HEK293 (cell line): ENCODE measurements around the gene TPMT.
A peak's percentile ranks its signal among the peaks of the same experiment; 100 is the strongest.

Experiments used
- HOXC10 ChIP-seq: sonication (generic); formaldehyde crosslinking; IDR thresholded peaks from 2 replicates; pipeline ENCODE4 v1.8.1; 2023; ENCODE audit warnings: mild to moderate bottlenecking, missing genetic modification reagents
- KLF1 ChIP-seq: fragments of 450-650 bp; formaldehyde crosslinking; IDR thresholded peaks from 2 replicates; pipeline ENCODE4 v1.5.1; 2016; ENCODE audit warnings: missing biosample characterization, missing genetic modification characterization
- PATZ1 ChIP-seq: fragments of 450-650 bp; formaldehyde crosslinking; IDR thresholded peaks from 2 replicates; pipeline ENCODE4 v1.5.1; 2016; ENCODE audit warnings: missing biosample characterization, missing genetic modification characterization
- PRDM2 ChIP-seq: fragments of 450-650 bp; formaldehyde crosslinking; IDR thresholded peaks from 2 replicates; pipeline ENCODE4 v1.5.1; 2016; ENCODE audit warnings: missing biosample characterization, missing genetic modification characterization, borderline replicate concordance
- SCRT2 ChIP-seq: fragments of 450-650 bp; formaldehyde crosslinking; IDR thresholded peaks from 2 replicates; pipeline ENCODE4 v1.5.1; 2016; ENCODE audit warnings: missing biosample characterization, missing genetic modification characterization
- ZBTB1 ChIP-seq: fragments of 450-650 bp; formaldehyde crosslinking; IDR thresholded peaks from 2 replicates; pipeline ENCODE4 v1.5.1; 2016; ENCODE audit warnings: missing biosample characterization, missing genetic modification characterization
- ZBTB20 ChIP-seq: fragments of 450-650 bp; formaldehyde crosslinking; IDR thresholded peaks from 2 replicates; pipeline ENCODE4 v1.5.1; 2016; ENCODE audit warnings: missing biosample characterization, missing genetic modification characterization
- ZBTB8A ChIP-seq: fragments of 450-650 bp; formaldehyde crosslinking; IDR thresholded peaks from 2 replicates; pipeline ENCODE4 v1.5.1; 2016; ENCODE audit warnings: missing biosample characterization, missing genetic modification characterization
- ZNF121 ChIP-seq: fragments of 450-650 bp; formaldehyde crosslinking; IDR thresholded peaks from 2 replicates; pipeline ENCODE4 v1.5.1; 2016; ENCODE audit warnings: missing biosample characterization, missing genetic modification characterization
- ZNF148 ChIP-seq: fragments of 450-650 bp; formaldehyde crosslinking; IDR thresholded peaks from 2 replicates; pipeline ENCODE4 v1.5.0; 2017; ENCODE audit warnings: missing biosample characterization, missing genetic modification characterization, borderline replicate concordance
- ZNF19 ChIP-seq: fragments of 450-650 bp; formaldehyde crosslinking; IDR thresholded peaks from 2 replicates; pipeline ENCODE4; 2016; ENCODE audit warnings: missing biosample characterization, missing genetic modification characterization, low read depth
- ZNF341 ChIP-seq: fragments of 450-650 bp; formaldehyde crosslinking; IDR thresholded peaks from 2 replicates; pipeline ENCODE4; 2016; ENCODE audit warnings: low read depth, missing biosample characterization, missing genetic modification characterization
- ZNF366 ChIP-seq: fragments of 450-650 bp; formaldehyde crosslinking; conservative IDR thresholded peaks from 2 replicates; pipeline ENCODE4 v1.5.1; 2016; ENCODE audit warnings: missing biosample characterization, missing genetic modification characterization
- ZNF37A ChIP-seq: fragments of 450-650 bp; IDR thresholded peaks from 2 replicates; pipeline ENCODE4 v1.5.1; 2018; ENCODE audit warnings: missing biosample characterization, missing genetic modification characterization
- ZNF394 ChIP-seq: fragments of 450-650 bp; formaldehyde crosslinking; IDR thresholded peaks from 2 replicates; pipeline ENCODE4 v1.5.1; 2016; ENCODE audit warnings: missing biosample characterization, missing genetic modification characterization, mild to moderate bottlenecking, moderate library complexity, borderline replicate concordance
- ZNF555 ChIP-seq: fragments of 450-650 bp; formaldehyde crosslinking; conservative IDR thresholded peaks from 2 replicates; pipeline ENCODE4 v1.5.1; 2017; ENCODE audit warnings: missing biosample characterization, mild to moderate bottlenecking, missing genetic modification characterization, inconsistent platforms
- ZNF596 ChIP-seq: fragments of 450-650 bp; IDR thresholded peaks from 2 replicates; pipeline ENCODE4 v1.5.0; 2018; ENCODE audit warnings: missing biosample characterization, mild to moderate bottlenecking, missing genetic modification characterization, moderate library complexity
- ZNF624 ChIP-seq: fragments of 450-650 bp; formaldehyde crosslinking; IDR thresholded peaks from 2 replicates; pipeline ENCODE4 v1.5.1; 2017; ENCODE audit warnings: missing biosample characterization, missing genetic modification characterization
- ZNF701 ChIP-seq: fragments of 450-650 bp; formaldehyde crosslinking; IDR thresholded peaks from 2 replicates; pipeline ENCODE4 v1.5.1; 2016; ENCODE audit warnings: missing biosample characterization, missing genetic modification characterization
- TF ChIP-seq, protein P1 (sequence below): fragments of 450-650 bp; formaldehyde crosslinking; IDR thresholded peaks from 2 replicates; pipeline ENCODE4 v1.5.1; 2016; ENCODE audit warnings: missing biosample characterization, missing genetic modification characterization
- TF ChIP-seq, protein P2 (sequence below): fragments of 450-650 bp; formaldehyde crosslinking; conservative IDR thresholded peaks from 2 replicates; pipeline ENCODE4 v1.5.1; 2016; ENCODE audit warnings: low read depth, missing biosample characterization, missing genetic modification characterization
- TF ChIP-seq, protein P3 (sequence below): fragments of 450-650 bp; formaldehyde crosslinking; IDR thresholded peaks from 2 replicates; pipeline ENCODE4 v1.5.1; 2016; ENCODE audit warnings: missing biosample characterization, missing genetic modification characterization

Gene TPMT

GRCh38 chr6:18155150-18155863, 430 bp upstream of the TPMT start, which contains the start of gene KDM1B (continued):
- 0 out of 2 replicates have a peak, but pooled peaks have one; percentile 10 for TF ChIP-seq ZBTB8A
- no peak for TF ChIP-seq ZNF121
- no peak for TF ChIP-seq ZNF394 (tag by site-specific recombination)
- TF ChIP-seq ZNF341, result no peak
- TF ChIP-seq, protein P1, sequence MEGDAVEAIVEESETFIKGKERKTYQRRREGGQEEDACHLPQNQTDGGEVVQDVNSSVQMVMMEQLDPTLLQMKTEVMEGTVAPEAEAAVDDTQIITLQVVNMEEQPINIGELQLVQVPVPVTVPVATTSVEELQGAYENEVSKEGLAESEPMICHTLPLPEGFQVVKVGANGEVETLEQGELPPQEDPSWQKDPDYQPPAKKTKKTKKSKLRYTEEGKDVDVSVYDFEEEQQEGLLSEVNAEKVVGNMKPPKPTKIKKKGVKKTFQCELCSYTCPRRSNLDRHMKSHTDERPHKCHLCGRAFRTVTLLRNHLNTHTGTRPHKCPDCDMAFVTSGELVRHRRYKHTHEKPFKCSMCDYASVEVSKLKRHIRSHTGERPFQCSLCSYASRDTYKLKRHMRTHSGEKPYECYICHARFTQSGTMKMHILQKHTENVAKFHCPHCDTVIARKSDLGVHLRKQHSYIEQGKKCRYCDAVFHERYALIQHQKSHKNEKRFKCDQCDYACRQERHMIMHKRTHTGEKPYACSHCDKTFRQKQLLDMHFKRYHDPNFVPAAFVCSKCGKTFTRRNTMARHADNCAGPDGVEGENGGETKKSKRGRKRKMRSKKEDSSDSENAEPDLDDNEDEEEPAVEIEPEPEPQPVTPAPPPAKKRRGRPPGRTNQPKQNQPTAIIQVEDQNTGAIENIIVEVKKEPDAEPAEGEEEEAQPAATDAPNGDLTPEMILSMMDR, result no peak; the same call in 1 of the 2 replicates
- TF ChIP-seq ZNF555 (tag by site-specific recombination), result no peak
- no peak for TF ChIP-seq ZBTB1 (tag by site-specific recombination)
- TF ChIP-seq HOXC10 (CRISPR knock-in tag), result no peak
- TF ChIP-seq ZNF701 (tag by site-specific recombination), result no peak
- TF ChIP-seq SCRT2 (tag by site-specific recombination), result no peak
- TF ChIP-seq ZNF19 (tag by site-specific recombination), result no peak
- no peak for TF ChIP-seq ZNF37A (tag by site-specific recombination)
- no peak for TF ChIP-seq ZNF148
- TF ChIP-seq, protein P2, sequence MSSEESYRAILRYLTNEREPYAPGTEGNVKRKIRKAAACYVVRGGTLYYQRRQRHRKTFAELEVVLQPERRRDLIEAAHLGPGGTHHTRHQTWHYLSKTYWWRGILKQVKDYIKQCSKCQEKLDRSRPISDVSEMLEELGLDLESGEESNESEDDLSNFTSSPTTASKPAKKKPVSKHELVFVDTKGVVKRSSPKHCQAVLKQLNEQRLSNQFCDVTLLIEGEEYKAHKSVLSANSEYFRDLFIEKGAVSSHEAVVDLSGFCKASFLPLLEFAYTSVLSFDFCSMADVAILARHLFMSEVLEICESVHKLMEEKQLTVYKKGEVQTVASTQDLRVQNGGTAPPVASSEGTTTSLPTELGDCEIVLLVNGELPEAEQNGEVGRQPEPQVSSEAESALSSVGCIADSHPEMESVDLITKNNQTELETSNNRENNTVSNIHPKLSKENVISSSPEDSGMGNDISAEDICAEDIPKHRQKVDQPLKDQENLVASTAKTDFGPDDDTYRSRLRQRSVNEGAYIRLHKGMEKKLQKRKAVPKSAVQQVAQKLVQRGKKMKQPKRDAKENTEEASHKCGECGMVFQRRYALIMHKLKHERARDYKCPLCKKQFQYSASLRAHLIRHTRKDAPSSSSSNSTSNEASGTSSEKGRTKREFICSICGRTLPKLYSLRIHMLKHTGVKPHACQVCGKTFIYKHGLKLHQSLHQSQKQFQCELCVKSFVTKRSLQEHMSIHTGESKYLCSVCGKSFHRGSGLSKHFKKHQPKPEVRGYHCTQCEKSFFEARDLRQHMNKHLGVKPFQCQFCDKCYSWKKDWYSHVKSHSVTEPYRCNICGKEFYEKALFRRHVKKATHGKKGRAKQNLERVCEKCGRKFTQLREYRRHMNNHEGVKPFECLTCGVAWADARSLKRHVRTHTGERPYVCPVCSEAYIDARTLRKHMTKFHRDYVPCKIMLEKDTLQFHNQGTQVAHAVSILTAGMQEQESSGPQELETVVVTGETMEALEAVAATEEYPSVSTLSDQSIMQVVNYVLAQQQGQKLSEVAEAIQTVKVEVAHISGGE, result peak; percentile 48; the same call in 1 of the 2 replicates
- no peak for TF ChIP-seq PRDM2 (tag by site-specific recombination)
- TF ChIP-seq, protein P3, sequence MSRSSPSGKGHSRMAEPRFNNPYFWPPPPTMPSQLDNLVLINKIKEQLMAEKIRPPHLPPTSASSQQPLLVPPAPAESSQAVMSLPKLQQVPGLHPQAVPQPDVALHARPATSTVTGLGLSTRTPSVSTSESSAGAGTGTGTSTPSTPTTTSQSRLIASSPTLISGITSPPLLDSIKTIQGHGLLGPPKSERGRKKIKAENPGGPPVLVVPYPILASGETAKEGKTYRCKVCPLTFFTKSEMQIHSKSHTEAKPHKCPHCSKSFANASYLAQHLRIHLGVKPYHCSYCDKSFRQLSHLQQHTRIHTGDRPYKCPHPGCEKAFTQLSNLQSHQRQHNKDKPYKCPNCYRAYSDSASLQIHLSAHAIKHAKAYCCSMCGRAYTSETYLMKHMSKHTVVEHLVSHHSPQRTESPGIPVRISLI (tag by site-specific recombination), result no peak
- peak; percentile 61; the same call in 1 of the 2 replicates for TF ChIP-seq ZBTB20 (tag by site-specific recombination)
- 0 out of 2 replicates have a peak, but pooled peaks have one; percentile 8 for TF ChIP-seq ZNF596 (tag by site-specific recombination)
- peak; percentile 43; the same call in 1 of the 2 replicates for TF ChIP-seq PATZ1 (tag by site-specific recombination)
- TF ChIP-seq ZNF624 (tag by site-specific recombination), result no peak
- no peak for TF ChIP-seq ZNF366 (tag by site-specific recombination)
- peak; percentile 47 for TF ChIP-seq KLF1
